ENCODE data around the gene DIS3L2. TPM values are rescaled to one million over a fixed set of nuclear protein-coding genes. Genes with fewer than 3 reads are reported as not detected.

The DIS3L2 gene
- total and polyA plus RNA-seq, 2 of the 4 experiments (the other 2 are of a cell fraction) = 14.7 to 19.2 TPM

GRCh38 chr2:232296776-232297525, 335.4 kb downstream of the DIS3L2 start:
- H3K14ac ChIP-seq (replicated peaks; ENCODE audit: low read depth, low read length) = no peak overlapping the region
- DNase-seq = peak; percentile 11
- in situ Hi-C loops (cut with MboI; ENCODE audit: low sequenced_read_pairs) = no loop called here

More at GRCh38 chr2:232296776-232297525, 335.4 kb downstream of the DIS3L2 start:
- ATAC-seq (ENCODE audit: low read depth) = no peak
- Histone ChIP-seq H2AFZ (replicated peaks; ENCODE audit: low read length, poor library complexity) (no peak overlapping the region), H2AK9ac (replicated peaks; ENCODE audit: low read depth, low read length, poor library complexity) (no peak overlapping the region), H3K18ac (ENCODE audit: low read depth, low read length) (no peak overlapping the region), H3K4me2 (ENCODE audit: low read depth, low read length) (no peak overlapping the region), H2BK120ac (ENCODE audit: low read depth, low read length) (no peak overlapping the region), H3K4me1 (ENCODE audit: control insufficient read depth, insufficient read depth, low read length) (no peaks in the 10 kb centered on the region), H3K36me3 (ENCODE audit: control insufficient read depth, insufficient read depth, low read length) (peaks cover 3% of the 10 kb centered on the region), H3K9me3 (ENCODE audit: control insufficient read depth, insufficient read depth, low read length) (no peaks in the 10 kb centered on the region), H3K56ac (ENCODE audit: extremely low read depth, insufficient read depth, low read length) (no peak overlapping the region), H4K20me1 (ENCODE audit: insufficient read depth, low read length) (no peaks in the 10 kb centered on the region; the same call in 1 of the 2 replicates), H3K27ac (ENCODE audit: insufficient read depth, low read length) (no peak overlapping the region), H3K4ac (ENCODE audit: low read depth, low read length) (no peak overlapping the region), H3K79me1 (ENCODE audit: low read depth in 1 of 2, low read length in 2 of 2) (no peaks in the 10 kb centered on the region; a peak in 1 of 4 replicates), H2BK20ac (ENCODE audit: low read depth, low read length) (no peak overlapping the region), H3K9me1 (ENCODE audit: insufficient read depth, low read length) (peaks cover 11% of the 10 kb centered on the region; the same call in 1 of the 2 replicates), H3K9ac (ENCODE audit: low read depth, low read length) (no peak overlapping the region), H4K91ac (ENCODE audit: insufficient read depth, low read depth, low read length) (no peak overlapping the region), H2BK15ac (ENCODE audit: low read depth, low read length) (no peak overlapping the region), H2AK5ac (ENCODE audit: low read depth, low read length) (no peak overlapping the region), H3K27me3 (ENCODE audit: control insufficient read depth, insufficient read depth, low read length) (no peaks in the 10 kb centered on the region), H2BK5ac (ENCODE audit: low read depth, low read length, poor library complexity, severe bottlenecking) (no peak overlapping the region), H3K4me3 (ENCODE audit: insufficient read depth, low read depth, low read length) (no peak overlapping the region), H4K8ac (ENCODE audit: low read depth in 2 of 2, low read length in 2 of 2) (no peak overlapping the region), H4K5ac (ENCODE audit: low read depth, low read length) (no peak overlapping the region), H3K23ac (ENCODE audit: low read depth, low read length) (no peak overlapping the region; the same call in 1 of the 2 replicates)
- no peak for TF ChIP-seq NFE2L2 (IDR thresholded peaks at IDR 0.05; ENCODE audit: low read depth, low read length)
- TF ChIP-seq RFX5 (IDR thresholded peaks at IDR 0.05; ENCODE audit: low read depth, low read length) = no peak
- no peak for TF ChIP-seq RCOR1 (IDR thresholded peaks at IDR 0.05; ENCODE audit: insufficient replicate concordance, low read length)
- no peak for TF ChIP-seq BHLHE40 (IDR thresholded peaks at IDR 0.05; ENCODE audit: low read depth, low read length)
- TF ChIP-seq POLR2A (IDR thresholded peaks at IDR 0.05; ENCODE audit: low read depth, low read length) = no peak
- no peak for TF ChIP-seq MAZ (IDR thresholded peaks at IDR 0.05; ENCODE audit: borderline replicate concordance, low read depth, low read length)
- no peak for TF ChIP-seq ELK1 (IDR thresholded peaks at IDR 0.05; ENCODE audit: borderline replicate concordance, low read depth, low read length)
- no peak for TF ChIP-seq CHD1 (IDR thresholded peaks at IDR 0.05; ENCODE audit: low read depth, low read length)
- TF ChIP-seq MAFK (IDR thresholded peaks at IDR 0.05; ENCODE audit: low read depth, low read length) = no peak
- WGBS, 2 experiments (ENCODE audit: extremely low coverage in 2 of 2, insufficient read length in 1 of 2) = 40% methylated on average over 1 of the region's 3 CpGs; no CpG with 5 or more reads in 1 of the 2 experiments
- BruUV-seq (replicated peaks) = no TSS peak
- CTCF ChIA-PET = interaction anchor here (0.6 to 1.3 kb wide), 2 partner anchors 9 to 1272 kb away, joined by 3 to 4 read pairs; no protein-coding TSS in a partner anchor
- POLR2A ChIA-PET (ENCODE audit: unreplicated experiment) = no interaction called here
- dilution Hi-C loops (cut with HindIII; ENCODE audit: low sequenced_read_pairs, unreplicated experiment) = no loop called here
- intact Hi-C loops (cut with micrococcal nuclease) = no loop called here
